Measurements from ENCODE around the gene FAM83C.

FAM83C gene

DNA sequence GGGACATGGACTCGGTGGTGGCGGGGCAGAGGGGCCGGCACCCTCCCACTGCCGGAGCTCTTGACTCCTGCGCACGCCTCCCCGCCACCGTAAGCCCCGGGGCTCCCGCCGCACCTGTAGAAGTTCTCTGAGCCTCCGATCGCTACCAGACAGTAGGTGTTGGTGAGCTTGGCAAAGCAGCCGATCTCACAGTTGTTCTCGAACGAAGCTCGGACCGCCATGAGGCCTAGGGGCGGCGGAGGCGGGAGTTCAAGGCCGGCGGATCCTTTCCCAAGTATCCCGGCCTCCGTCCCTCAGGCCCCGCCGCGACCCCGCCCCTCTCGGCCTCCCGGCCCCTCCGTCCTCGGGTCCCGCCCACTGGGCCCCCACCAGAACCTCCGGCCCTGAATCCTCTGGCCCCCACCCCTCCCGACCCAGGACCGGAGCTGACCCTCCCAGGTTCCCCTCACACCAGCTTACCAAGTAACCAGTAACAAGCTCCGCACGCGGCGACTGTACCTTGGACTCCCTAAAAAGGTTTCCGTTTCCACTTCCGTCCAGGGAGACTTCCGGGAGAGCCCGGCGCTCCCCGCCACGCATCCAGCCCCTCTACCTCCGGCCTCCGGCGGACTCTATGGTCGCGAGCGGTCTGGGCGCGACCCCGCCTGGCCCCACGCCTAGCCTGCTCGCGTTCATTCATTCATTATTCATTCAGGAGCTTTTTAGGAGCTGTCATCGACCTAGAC, 7.8 kb downstream of the FAM83C start, which contains the start of gene EIF6:
Gene EIF6, minus strand, starts transcription at position 506 of the 725 bp plus-strand sequence. Its CDS starts 285 bp downstream, at position 221.
- TF ChIP-seq, protein P1, sequence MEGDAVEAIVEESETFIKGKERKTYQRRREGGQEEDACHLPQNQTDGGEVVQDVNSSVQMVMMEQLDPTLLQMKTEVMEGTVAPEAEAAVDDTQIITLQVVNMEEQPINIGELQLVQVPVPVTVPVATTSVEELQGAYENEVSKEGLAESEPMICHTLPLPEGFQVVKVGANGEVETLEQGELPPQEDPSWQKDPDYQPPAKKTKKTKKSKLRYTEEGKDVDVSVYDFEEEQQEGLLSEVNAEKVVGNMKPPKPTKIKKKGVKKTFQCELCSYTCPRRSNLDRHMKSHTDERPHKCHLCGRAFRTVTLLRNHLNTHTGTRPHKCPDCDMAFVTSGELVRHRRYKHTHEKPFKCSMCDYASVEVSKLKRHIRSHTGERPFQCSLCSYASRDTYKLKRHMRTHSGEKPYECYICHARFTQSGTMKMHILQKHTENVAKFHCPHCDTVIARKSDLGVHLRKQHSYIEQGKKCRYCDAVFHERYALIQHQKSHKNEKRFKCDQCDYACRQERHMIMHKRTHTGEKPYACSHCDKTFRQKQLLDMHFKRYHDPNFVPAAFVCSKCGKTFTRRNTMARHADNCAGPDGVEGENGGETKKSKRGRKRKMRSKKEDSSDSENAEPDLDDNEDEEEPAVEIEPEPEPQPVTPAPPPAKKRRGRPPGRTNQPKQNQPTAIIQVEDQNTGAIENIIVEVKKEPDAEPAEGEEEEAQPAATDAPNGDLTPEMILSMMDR (IDR thresholded peaks at IDR 0.05) = no peak

DNA sequence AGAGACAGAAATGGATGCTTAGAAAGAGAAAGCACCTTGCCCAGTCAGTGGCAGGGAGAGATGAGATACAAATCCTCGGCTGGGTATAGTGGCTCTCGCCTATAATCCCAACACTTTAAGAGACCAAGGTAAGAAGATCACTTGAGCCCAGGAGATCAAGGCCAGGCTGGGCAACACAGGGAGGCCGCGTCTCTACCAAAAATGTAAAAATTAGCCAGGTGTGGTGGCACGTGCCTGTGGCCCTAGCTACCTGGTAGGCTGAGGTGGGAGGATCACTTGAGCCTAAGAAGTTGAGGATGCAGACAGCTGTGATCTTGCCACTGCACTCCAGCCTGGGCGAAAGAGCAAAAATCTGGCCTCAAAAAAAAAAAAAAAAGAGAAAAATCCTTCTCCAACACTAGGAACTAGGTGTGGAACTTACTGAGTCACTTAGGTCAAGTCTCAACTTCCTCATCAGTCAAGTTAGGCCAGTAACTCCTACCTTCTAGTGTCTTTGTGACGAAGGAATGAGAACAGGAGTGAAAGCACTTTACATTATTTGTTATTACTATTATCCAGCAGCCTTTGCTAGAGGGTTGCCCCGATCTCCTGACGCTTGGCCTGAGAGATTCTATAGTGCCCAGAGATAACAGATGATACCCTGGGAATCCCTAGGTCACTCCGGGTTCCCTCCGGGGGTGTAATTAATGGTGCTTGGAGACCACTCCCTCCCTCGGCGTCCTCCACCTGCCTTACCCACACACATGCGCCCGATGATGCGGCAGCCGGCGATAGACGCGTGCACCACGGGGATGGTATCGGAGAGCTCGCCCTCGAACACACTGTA, 8.6 kb downstream of the FAM83C start:
- TF ChIP-seq, protein P1 (IDR thresholded peaks at IDR 0.05) = no peak

DNA sequence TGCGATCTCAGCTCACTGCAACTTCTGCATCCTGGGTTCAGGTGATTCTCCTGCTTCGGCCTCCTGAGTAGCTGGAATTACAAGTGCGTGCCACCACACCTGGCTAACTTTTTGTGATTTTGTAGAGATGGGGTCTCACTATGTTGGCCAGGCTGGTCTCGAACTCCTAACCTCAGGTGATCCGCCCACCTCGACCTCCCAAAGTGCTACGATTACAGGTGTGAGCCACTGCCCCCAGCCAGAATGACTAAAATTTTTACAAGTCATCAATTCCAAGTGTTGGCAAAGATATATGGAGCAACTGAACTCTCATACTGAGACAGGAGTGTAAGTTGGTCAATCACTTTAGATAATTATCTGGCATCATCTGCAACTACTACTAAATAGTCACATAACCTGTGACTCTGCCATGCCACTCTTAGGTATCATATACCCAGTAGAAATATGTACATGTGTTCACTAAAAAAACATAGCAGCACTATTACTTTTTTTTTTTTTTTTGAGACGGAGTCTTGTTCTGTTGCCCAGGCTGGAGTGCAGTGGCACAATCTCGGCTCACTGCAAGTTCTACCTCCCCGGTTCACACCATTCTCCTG, 10.6 kb downstream of the FAM83C start:
- TF ChIP-seq, protein P1 (IDR thresholded peaks at IDR 0.05) = no peak

DNA sequence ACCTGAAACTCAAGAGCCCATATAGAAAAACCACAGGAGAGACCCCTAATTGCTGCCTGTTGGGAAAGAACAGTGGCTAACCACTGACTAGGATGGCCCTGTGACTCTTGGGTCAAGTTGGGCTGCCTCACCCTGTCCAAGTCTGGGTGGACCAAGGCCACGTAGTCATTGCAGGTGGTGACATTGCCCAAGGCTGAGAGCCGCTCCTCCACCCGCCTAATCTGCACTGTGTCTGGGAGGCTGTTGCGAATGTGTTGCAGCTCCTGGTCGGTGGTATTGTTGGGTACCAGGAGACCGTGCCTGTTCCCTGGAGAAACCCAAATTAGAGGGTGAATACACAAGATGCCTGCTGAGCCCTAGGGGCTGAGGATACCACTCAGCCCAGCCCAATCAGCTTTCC, 11.7 kb downstream of the FAM83C start:
- TF ChIP-seq, protein P1 (IDR thresholded peaks at IDR 0.05) = no peak

DNA sequence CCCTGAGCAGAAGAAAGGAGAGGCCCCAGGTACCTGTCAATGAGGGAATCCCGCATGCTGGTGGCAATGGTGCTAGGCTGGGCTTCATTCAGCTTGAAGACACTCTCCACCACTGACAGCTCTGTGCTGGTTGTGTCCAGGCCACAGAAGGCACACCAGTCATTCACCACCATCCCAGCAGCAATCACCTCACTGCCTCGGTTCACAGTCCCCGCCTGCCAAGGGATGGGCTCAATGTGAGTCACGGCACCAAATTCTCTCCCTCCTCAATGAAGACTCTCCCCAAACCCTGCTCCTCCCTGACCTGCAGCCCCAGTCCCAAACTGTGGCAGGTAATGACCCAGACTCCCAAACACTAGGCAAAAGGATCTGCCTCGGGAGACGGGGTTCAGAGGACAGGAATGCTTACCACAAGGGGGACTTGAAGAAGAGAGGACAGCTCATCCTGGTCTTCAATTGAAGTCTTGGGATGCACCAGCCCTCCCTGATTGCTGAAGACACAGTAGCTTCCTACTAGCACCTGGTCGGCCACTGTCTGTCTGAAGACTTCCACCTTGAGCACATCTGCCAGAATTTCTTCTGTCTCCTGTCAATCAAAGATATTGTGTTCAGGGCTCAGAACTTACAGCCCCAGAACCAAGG, 12.6 kb downstream of the FAM83C start:
- TF ChIP-seq, protein P1 (IDR thresholded peaks at IDR 0.05) = no peak

DNA sequence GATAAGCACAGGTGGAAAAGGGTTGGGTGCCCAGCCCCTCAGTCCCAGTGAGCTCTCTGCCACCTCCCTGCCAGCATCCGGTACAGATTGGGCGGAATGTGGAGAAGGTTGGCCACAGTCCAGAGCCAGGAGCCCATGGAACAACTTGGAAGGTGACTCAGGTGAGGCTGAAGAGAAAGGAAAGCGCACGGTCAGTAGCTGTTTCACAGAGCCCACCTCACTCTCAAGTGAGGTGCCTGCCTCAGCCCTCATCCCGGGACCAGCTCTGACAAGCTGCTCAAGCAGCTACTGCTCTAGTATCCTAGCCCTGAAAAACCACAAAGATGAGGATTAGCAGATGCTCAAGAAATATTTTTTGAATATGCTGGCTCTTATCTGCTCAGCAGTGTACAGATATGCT, 13.2 kb downstream of the FAM83C start:
- TF ChIP-seq, protein P1 (IDR thresholded peaks at IDR 0.05) = no peak
